Gastroesophageal sphincter (tissue), 3 donors: ENCODE data around the gene PROK1.

Source experiments
- CTCF ChIP-seq, 4 experiments: fragments of 200-600 bp in 2 of 4; fragments of 450-650 bp in 2 of 4; sonication (generic) in 1 of 4; IDR thresholded peaks; one replicate each; pipeline ENCODE4 v1.5.1; 2017 to 2019; ENCODE audit warnings: antibody characterized with exemption in 4 of 4, mild to moderate bottlenecking in 2 of 4, moderate library complexity in 2 of 4
- EP300 ChIP-seq: sonication (generic); formaldehyde crosslinking; IDR thresholded peaks from one replicate; pipeline ENCODE4 v1.6.1; 2017; ENCODE audit warnings: antibody characterized with exemption, mild to moderate bottlenecking

DNA sequence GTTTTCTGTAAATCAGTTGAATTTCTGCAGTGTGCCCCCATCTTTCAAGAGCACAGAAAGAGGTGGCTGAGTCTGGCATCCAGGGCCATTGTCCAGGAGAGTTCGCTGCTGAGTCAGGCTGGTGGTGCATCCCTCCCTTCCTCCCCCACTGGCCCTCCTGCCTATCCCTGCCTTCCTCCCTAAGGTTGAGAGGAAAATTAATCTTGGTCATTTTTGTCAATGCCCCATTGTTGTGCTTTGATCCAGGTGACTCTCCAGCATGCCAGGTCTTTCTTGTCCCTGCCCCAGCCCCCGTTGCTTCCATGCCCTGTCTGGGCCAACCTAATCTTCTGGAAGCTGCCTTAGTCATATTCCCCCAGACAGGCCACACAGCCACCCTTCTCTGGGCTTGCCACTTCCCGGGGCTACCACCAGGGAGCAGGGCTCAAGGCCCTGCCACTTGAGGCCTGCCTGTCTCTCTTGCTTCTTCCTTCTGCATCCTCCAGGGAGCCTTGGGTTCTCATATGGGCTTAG lies 26.6 kb downstream of the PROK1 start:
- TF ChIP-seq CTCF (IDR thresholded peaks at IDR 0.05), result no peak
- TF ChIP-seq EP300, result no peak
